ENCODE data around the gene ZNF445.
A peak's percentile ranks its signal among the peaks of the same experiment; 100 is the strongest.
"Not testable (repeated sequence)": the region's sequence is repeated elsewhere in the genome, so short reads cannot be mapped to it uniquely, and the experiment has no call there.

ZNF445 gene

DNA sequence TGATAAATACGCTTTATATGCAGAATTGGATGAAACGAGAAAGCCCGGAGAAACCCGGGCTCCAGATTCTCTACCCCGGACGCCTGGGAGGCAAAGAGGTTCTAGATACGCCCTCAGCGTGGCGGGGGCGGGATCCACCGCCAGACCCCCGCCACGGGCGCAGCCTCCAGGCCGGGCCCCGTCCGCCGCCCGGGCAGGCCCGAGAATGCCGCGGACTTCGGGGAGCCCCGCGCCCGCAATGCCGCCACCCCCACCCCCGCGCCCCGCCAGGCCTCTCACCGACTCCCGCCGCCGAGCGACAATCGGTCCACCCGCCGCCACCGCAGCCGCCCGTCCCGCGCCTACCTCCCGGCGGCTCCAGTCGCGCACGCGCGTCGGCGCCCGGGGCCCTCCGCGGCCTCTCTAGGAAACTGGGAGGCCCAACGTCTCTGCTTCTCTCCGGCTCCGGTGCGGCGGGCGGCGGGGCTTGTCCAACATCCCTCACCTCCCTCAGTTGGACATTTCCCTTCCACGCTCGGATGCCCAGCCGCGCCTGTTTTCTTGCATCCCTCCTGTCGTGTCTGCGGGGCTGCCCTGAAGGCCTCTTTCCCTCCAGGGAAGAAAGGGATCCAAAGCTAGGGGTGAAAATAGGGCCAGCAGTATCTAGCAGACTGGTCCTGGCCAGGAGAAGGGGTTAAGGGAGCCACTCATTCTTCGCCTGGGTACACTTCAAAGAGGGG lies at the start of gene ZNF445:
ZNF445 (minus strand) TSS at position 359 of the 719 bp plus-strand sequence. CDS start 22,121 bp downstream, outside the sequence.
- peak; percentile 92 for DNase-seq (ENCODE audit: low spot score)

GRCh38 chr3:44525060-44525459 lies 47.6 kb upstream of the ZNF445 start:
- no peak for DNase-seq (ENCODE audit: low spot score)

GRCh38 chr3:44522494-44522933 lies 45.0 kb upstream of the ZNF445 start:
- DNase-seq (ENCODE audit: low spot score): no peak

DNA sequence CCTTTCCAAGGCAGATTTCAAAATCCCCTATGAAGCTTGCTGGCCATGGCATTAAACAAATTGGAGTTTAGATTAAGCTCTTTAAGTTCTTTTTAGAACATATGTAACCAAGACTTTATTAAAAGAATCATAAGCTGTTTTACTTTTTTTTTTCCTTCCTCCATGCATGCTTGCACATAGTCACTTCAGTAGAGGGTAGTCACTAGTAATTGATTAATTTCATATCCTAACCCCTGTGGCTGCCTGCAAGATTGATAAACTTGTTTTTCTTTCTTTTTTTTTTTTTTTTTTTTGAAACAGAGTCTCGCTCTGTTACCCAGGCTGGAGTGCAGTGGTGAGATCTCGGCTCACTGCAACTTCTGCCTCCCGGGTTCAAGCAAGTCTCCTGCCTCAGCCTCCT lies 44.3 kb upstream of the ZNF445 start:
- DNase-seq (ENCODE audit: low spot score): no peak

- no peak for DNase-seq (ENCODE audit: low spot score)
These were observed 41.3 kb upstream of the ZNF445 start for GRCh38 chr3:44518782-44519156.

- no peak for DNase-seq (ENCODE audit: low spot score)
These were observed 38.8 kb upstream of the ZNF445 start for GRCh38 chr3:44516230-44516629.

- no peak for DNase-seq (ENCODE audit: low spot score)
These were observed 36.0 kb upstream of the ZNF445 start for GRCh38 chr3:44513513-44513912.

- no peak for DNase-seq (ENCODE audit: low spot score)
These were observed 33.7 kb upstream of the ZNF445 start for GRCh38 chr3:44511238-44511566.

DNA sequence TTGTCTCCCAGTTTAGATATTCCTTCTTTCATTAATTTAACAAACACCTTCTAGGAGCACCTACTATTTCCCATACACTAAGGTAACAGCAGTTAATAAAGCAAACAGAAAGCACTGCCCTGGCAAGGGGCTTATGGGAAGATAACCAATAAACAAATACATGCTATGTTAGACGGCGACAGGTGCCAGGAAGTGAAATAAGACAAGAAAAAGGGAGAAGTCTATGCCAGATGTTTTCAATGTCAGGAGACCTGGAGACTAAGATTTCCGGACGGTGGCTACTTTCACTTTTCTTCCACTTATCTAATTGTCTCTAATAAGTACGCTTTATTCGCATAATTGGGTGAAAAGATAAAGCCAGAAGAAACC lies 32.5 kb upstream of the ZNF445 start:
- DNase-seq (ENCODE audit: low spot score): no peak

DNA sequence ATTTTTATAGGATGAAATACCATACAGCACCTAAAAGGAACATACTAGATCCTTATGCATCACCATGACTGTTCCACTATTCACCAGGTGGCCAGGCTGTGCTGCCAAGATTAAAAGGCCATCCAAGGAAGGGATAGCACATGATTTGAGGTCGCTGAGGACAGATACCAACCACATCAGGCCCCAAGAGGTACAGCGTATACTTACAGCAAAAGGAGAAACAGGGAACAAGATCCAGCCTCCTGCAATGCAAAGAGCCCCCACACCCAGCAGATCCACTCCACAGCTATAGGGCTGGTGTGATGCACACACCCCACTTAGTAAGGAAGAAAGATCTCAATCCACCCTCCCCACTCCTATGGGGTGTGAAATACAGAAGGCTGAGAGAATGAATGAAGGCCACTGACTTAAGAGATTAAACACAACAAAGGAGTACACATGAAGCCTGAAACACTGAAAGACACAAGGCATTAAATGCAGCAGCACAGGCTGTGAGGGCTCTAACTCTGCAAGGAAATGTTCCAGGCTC lies 32.0 kb upstream of the ZNF445 start:
- DNase-seq (ENCODE audit: low spot score): no peak

GRCh38 chr3:44506961-44507360 lies 29.5 kb upstream of the ZNF445 start:
- DNase-seq (ENCODE audit: low spot score): no peak

DNA sequence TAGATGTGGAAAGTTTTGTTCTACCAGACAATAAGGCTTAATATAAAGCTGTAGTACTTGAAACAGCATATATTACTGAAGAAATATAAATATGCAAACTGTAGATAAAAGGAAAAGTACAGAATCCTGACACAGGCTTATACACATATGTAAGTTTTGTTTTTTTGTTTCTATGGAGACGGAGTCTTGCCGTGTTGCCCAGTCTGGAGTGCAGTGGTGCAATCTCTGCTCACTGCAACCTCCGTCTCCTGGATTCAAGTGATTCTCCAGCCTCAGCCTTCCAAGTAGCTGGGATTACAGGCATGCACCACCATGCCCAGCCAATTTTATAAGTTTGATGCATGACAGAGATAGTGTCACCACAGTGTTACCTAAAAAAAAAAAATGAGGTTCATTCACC lies 29.1 kb upstream of the ZNF445 start:
- DNase-seq (ENCODE audit: low spot score): no peak

DNA sequence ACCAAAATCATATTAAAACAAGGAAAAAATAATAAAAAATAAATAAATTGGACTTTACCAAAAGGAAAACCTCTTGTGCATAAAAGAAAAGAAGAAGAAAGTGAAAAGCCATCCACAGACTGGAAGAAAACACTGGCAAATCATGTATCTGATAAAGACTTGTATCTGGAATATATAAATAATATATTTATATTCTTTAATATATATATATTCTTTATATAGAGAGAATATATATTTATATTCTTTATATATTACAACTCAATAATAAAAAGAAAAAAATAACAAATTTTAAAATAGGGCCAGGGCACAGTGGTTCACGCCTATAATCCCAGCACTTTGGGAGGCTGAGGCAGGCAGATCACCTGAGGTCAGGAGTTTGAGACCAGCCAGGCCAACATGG lies 27.1 kb upstream of the ZNF445 start:
- no peak for DNase-seq (ENCODE audit: low spot score)

- not testable (repeated sequence) for DNase-seq (ENCODE audit: low spot score)
These were observed 25.7 kb upstream of the ZNF445 start for GRCh38 chr3:44503178-44503577.

DNA sequence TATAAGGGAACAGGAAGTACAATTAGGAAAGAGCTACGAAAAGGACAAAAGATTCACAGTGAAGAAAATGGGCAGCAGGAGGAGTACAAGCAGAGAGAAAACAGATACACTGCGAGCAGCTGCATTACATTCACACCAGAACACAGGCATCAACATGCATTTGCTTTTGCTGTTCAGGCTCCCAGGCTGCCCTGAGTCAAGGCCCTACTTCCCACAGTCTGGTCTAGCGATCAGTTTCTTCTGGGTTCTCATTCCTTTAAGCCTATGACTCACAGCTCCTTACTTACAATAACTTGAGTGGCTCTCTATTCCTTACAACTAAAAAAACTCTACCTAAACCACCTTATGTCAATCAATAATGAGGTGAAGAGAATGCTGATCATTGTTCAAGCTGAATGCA lies 24.5 kb upstream of the ZNF445 start:
- no peak for DNase-seq (ENCODE audit: low spot score)

- DNase-seq (ENCODE audit: low spot score): not testable (repeated sequence)
These were observed 22.4 kb upstream of the ZNF445 start for GRCh38 chr3:44499899-44500168.

DNA sequence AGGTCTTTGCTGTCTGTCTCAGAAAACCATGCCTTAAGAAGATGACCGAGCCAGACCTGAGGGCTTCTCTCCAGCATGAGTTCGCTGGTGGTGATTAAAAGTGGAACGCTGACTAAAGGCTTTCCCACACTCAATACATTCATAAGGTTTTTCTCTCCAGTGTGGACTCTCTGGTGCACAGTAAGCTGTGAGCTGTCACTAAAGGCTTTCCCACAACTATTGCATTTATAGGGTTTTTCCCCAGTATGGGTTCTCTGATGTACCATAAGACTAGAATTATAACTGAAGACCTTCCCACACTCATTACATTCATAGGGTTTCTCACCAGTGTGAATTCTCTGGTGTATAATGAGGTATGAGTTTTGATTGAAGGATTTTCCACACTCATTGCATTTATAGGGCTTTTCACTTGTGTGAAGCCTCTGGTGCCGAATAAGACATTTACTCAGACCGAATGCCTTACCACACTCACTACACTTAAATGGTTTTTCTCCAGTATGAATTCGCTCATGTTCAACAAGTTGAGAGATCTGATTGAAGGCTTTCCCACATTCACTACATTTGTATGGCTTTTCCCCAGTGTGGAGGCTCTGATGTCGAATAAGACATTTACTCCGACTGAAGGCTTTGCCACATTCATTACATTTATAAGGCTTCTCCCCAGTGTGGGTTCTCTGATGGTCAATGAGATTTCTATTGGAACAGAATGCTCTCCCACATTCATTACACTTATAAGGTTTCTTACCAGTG lies 21.9 kb upstream of the ZNF445 start:
- no peak for DNase-seq (ENCODE audit: low spot score)

- DNase-seq (ENCODE audit: low spot score): no peak
These were observed 18.4 kb upstream of the ZNF445 start for GRCh38 chr3:44495636-44496415.

- no peak for DNase-seq (ENCODE audit: low spot score)
These were observed 15.0 kb upstream of the ZNF445 start for GRCh38 chr3:44492496-44492895.

DNA sequence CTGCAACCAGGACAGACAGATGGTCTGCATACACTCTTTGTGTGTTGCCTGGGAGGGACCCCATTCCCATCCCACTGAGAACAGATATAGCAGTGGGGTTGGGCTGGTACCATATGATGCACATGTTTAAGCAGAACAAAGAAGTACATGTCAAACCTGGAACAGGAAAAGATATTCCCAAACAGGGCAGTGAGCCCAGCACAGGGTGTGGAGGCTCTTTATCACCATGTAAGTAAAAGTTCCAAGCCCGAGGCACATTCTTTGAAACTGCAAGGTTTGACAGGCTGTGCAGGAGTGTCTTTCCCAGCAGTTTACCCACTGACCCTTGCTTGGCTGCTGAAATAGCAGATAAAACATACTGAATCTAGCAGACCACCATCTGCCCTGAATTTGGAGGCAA lies 5.3 kb upstream of the ZNF445 start:
- no peak for DNase-seq (ENCODE audit: low spot score)

GRCh38 chr3:44478606-44479094 lies 1.2 kb upstream of the ZNF445 start:
- no peak for DNase-seq (ENCODE audit: low spot score)

DNA sequence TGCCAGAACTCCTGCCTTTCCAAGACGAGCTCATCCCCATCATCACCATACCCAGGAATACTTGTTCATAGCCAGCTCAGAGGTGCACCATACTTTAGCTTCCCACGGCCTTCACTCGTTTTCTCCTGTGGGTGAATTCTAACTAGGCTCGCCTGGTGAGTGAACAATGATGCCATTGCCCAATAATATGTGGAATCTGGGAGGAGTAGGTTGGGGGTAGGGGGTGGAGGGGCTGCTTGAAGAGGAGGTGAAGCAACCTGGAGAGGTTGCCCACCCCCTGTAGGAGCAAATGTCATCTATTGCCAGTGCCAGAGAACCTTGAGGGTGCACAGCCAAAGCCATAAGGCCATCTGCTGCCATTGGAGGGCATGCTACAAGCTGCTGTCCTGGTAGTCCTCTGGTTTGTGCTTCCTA lies 592 bp upstream of the ZNF445 start:
- DNase-seq (ENCODE audit: low spot score): no peak

DNA sequence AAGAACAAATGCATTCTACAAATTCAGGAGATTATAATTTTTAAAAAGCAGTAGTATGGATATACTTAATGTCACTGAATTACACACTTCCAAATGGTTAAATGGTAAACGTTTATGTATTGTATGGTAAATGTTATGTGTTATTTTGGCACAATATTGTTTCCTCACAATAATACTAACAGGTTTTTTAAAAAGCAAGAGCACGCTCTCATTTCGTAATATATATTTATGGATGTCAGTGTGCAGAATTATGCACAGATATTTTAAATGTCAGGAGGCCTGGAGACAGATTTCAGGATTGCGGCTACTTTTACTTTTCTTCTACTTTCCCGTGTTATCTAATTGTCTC lies 533 bp downstream of the ZNF445 start:
- no peak for DNase-seq (ENCODE audit: low spot score)

Measured in hepatic stellate cell (primary cell).